NCI-H510A (cell line): Measurements from ENCODE around the gene DMD.

ENCODE experiments used
- DNase-seq: peaks from one replicate; lab custom pipeline; 2025; lab: John Stamatoyannopoulos, UW

Gene DMD

DNA sequence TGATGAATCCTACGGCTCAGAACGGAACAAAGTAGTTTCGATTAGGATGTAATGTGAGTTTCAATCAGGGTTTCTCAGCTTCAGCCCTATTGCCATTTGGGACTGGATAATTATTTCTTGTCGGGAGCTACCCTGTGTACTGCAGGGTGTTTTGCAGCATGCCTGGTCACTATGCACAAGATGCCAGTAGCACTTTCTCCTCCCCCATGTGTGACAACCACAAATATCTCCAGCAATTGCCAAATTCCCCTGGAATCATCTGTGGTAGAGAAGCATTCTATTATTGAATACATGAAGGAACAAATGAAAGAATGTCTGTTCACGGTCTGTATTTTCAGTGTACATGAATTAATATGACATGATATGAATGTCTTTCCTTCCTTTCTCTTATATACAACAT, 1356.6 kb downstream of the DMD start:
- no peak for DNase-seq

DNA sequence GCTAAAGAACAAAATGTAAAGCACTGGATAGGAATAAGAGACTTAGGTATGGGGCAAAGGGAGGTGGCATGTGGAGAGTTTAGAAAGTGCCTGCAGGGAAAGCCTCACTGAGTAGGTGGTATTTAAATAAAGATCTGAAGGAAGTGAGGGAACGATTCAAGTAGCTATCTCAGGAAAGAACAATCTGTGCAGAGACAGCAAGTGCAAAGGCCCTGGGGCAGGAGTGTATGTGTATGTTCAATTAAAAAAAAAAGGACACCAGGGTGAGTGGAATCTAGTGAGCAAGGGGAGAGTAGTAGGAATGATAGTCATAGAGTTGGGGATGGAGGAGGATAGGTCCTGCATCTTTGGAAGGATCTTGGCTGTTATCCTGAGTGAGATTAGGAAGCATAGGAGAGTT, 1359.6 kb downstream of the DMD start:
- no peak for DNase-seq

DNA sequence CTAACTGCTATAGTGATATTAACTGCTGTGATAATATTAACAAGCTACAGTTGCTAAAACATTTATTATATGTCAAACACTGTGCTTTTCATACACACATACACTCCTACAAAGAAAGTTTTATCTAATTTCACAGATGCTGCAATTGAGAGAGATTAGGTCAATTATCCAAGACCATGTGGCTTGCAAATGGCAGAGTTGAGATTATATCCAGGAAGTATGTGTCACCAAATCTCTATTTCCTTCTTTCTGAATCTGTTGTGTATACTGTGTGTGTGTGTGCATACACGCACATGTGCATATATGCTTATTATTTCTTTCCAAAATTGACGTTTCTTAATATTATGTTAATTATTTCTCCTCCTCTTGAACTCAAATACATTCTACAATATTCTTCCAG, 1363.6 kb downstream of the DMD start:
- DNase-seq = no peak

DNA sequence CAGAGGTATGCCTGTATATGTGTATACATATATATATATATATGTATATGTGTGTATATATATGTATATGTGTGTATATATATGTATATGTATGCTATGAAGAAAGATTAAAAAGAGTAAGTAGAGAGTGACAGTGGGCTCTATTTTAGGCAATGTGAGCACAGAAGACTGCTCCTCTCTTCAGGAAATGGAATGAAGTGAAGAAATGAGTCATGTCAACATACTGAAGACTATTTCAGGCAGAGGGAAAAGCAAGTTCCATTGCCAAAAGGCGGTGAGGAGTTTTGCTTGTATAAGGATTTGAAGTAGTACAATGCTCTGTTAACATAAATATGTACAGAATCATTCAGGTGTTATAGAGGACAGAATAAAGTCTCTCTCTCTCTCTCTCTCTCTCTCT, 1366.3 kb downstream of the DMD start:
- DNase-seq = no peak

DNA sequence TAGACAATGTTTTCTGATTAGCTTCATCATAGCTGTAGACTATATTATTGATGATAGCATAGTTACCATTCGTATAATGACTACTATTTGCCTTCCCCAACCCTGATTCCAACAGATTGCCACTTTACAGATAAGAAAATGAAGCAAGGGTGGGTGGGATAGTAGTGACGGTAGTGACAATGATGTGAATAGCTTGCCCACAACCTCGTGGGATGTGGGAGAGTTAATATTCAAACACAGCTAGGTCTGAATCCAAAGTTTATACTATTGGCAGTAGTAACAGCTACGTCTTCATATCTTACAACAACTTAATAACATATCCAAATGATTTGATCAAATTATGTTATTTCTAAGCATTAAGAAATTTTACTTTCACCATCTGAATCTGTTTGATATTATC, 1372.7 kb downstream of the DMD start:
- no peak for DNase-seq

DNA sequence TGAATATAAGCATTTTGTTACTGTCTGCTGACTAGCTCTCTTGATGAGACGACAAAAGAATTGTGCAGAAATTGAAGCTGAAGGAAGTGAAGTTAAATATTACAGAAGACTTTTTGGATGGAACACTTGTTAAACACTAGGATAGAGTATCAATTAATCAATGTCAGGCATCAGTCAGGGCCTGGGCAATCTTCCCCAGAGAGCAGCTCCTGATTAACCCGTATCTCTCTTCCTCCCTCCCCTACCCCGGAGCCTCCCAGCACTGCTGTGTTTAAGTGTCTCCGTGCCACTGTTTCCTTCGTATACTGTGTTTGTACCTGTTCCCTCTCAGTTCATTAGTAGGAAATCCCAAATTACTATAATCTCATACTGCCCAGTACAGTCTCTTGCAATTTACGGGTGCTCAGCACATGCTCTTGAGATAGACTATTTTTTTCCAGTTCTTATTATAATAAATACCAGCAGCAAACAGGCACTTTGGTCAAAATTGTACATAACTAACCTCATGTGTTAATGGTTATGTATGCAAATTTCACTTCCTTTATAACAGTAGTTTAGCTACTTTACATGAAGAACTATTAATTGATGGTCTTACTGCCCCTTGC, 1373.8 kb downstream of the DMD start:
- no peak for DNase-seq

DNA sequence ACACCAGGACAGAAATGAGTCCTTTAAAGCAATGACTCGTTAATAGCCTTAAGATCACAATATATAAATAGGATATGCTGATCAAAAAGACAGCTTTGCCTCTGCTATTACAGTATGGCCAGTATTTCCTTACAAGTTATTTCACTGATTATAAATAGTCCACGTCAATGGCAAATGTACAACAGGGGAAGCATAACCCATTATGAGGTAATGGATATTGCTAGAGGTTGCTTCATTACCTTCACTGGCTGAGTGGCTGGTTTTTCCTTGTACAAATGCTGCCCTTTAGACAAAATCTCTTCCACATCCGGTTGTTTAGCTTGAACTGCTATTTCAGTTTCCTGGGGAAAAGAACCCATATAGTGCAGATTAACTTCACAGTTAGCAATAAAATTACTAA, 1374.9 kb downstream of the DMD start:
- DNase-seq = no peak

DNA sequence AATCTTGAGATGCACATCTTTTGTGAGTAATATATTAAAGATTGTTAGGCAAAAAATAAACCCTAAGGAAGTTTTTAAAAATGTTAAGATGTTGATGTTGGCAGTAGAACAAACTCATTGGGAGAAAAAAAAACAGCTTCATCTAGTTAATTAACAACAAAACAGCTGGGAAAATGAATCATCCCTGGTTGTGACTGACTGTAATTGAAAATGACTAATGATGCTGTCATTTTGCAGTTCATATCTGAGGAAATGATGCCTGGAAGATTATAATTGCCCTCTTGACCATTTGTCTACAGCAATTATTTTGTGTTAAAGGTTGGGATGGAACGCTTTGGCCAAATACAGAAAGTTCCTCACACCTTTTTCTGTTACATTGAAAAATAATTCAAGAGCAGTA, 1379.1 kb downstream of the DMD start:
- DNase-seq = no peak

DNA sequence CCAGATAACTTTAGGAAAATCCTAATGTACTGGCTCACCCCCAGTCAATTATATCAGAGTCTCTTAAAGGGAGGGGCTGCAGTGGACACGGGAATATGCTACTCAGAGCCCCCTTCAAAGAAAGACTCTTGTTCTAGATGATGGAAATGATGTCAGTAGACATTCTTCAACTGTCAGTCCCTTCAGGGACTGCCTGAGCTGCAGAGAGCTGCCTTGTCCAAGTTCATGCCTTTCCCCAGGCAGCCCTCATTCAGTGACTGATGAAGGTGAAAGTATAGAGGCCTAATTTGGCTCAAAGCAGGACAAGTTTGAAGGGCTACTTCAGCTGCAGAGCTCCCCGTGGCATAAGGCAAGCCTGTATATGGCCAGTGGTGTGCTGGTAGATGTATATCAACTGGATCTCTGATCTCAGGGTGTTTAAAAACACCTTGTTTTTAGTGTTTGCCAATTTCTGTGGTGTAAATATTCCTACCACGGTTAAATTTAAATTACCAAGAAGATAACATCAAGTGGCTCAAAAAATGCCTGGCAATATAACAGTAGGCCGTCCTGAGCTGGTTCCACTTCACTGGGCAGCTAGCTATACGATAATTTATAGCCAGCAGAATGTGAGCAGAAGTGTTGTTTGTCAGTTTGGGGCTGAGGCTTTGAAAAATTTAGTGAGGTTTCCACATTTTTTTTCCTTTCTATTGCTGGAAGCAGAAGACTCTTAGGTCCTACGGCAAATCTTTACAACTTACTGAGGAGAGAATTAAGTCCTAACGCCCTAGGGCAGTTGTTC, 1390.7 kb downstream of the DMD start:
- DNase-seq = no peak

DNA sequence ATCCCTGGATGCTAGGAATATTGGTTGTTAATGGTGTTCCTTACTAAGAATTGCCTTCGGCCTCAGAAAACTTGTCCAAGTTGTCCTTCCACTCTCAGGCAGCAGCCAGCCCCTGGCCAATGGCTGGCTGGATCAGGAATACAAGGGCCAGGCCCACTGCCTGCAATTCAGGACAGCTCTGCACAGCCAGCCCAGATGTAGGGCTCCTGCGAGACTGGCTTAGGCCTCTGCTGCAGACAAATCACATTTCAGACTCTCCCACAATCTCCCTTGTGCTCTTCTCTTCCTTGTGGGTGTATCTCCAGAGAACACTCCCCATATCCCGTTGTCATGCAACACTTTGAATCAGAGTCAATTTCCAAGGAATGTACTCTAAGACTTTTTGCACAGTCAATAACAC, 1391.9 kb downstream of the DMD start:
- no peak for DNase-seq

DNA sequence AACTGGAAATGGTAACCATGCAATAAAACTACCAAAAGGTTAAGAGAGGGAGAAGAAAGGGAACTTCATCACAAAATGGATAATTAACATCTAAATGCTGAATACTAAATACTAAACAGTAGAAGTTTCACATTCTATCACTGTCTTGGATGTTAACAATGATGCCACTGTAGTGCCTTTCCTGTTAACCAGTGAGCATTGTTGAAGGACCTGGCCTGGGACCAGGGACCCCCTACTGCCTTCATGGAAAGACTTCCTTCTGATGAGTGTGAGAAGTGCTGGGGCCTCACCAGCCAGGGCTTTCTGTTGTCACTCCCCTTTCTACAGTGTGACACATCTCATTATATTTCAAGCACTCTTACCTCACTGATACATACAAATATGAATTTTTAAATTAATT, 1400.2 kb downstream of the DMD start:
- no peak for DNase-seq

DNA sequence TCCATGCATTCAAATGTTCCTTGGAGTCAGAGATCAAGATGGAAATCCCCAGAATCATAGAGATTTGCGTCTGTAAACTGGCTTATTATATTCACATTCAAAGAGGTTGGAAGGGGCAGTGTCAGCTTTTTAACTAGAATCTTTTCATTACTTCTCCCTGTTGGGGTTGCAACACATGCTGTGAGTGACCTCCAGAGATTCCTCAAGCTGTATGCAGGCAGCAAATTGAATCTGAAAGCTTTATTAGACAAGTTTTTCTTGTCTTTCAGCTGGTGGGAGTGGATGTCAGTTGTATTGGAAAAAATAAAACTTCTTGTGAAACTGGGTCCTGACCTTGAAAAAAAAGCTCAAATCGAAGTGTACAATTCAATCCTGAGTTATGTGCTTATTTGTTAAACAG, 1403.0 kb downstream of the DMD start:
- no peak for DNase-seq

DNA sequence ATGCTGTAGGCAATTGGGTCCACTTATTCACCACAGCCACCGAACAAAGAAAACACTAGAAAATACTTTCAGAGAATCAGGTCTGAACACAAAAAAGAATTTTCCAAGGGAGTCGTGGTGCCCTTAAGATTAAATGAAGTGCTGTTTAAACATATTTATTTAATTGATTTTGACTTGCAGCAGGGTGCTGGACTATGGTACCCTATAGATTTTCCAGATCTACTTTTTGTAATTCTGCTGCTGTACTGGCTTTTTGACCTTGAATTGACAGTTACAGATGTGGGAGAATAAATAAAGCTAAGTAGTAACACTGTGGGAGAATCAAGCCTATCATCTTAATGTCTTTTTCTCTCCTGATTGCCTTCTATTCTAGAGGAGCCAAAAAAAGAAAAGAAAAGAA, 1404.2 kb downstream of the DMD start:
- no peak for DNase-seq

DNA sequence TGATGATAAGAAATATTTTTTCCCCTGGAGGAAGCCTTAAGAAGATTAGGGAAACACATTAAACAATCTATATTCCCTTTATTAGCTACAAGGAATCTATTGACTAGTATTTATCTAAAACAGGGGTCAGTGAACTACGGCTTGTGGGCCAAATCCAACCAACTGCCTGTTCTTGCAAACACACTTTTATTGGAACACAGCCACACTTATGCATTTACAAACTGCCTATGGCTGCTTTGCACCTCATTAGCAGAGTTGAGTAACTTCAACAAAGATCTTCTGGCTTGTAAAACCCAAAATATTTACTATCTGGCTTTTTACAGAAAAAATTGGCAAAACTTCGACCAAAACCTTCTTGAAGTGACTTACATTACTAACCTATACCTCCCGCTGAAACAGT, 1405.6 kb downstream of the DMD start:
- DNase-seq = no peak

DNA sequence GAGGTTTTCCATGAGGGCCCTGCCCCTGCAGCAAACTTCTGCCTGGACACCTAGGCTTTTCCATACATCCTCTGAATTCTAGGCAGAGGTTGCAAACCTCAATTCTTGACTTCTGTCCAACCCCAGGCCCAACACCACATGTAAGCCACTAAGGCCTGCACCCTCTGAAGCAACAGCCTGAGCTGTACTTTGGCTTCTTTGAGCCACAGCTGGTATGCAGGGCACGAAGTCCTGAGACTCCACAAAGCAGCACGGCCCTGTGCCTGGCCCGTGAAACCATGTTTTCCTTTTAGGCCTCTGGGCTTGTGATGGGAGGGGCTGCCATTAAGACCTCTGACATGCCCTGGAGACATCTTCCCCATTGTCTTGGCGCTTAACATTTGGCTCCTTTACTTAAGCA, 1411.1 kb downstream of the DMD start:
- no peak for DNase-seq

DNA sequence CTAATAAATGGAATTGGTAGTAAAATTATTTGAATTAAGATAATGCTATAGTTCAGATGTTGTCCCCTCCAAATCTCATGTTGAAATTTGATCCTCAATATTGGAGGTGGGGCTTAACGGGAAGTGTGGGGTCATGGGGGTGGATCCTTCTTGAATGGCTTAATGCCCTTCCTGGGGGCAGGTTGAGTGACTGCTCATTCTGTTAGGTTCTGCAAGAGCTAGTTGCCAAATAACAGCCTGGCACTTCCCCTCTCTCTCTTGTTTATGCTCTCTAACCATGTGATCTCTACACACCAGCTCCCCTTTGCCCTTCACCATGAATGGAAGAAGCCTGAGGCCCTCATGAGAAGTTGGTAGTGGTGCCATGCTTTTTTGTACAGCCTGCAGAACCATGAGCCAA, 1414.7 kb downstream of the DMD start:
- DNase-seq = no peak

DNA sequence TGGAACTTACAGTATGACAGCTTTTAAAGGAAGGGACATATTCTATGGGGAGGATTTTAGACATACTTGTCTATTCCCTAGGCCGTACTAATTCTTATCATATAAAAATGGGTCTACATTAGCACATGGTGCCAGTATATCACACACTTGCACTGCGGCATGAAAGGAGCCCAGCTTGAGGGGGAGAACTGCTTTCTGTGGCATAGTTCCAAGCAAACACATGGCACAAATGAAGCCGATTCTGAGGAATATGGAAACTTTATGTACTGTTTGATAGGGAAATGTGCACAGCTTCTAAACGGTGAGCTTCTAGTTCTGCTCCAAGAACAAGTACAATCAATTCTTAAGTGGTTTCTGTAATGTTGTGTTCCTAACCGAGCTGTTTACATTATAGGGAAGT, 1463.9 kb downstream of the DMD start:
- no peak for DNase-seq

DNA sequence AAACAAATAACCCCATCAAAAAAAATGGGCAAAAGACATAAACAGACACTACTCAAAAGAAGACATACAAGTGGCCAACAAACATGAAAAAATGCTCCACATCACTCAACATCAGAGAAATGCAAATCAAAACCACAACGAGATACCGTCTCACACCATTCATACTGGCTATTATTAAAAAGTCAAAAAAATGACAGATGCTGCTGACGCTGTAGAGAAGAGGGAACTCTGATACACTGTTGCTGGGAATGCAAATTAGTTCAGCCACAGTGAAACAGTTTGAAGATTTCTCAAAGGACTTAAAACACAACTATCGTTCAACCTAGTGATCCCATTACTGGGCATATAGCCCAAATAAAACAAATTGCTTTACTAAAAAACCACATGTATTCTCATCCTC, 1468.3 kb downstream of the DMD start:
- DNase-seq = no peak

DNA sequence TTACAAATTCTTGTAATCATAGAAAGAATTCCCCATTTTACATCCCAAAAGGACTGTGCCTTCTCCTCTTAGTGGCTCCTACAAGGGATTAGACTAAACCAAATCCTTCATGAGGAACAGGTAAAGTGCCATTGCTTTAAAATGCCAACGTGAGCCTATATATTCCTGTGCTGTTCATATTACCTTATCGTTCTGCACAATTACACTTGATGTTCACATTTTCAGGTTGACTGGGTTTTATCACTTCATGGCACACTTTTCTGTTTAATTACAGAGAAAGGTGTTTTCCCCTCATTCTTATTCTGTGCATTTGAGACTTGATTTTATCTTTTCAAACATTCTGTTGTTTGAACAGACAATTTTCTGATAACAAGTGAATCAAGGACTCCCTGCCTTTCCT, 1493.9 kb downstream of the DMD start:
- no peak for DNase-seq

DNA sequence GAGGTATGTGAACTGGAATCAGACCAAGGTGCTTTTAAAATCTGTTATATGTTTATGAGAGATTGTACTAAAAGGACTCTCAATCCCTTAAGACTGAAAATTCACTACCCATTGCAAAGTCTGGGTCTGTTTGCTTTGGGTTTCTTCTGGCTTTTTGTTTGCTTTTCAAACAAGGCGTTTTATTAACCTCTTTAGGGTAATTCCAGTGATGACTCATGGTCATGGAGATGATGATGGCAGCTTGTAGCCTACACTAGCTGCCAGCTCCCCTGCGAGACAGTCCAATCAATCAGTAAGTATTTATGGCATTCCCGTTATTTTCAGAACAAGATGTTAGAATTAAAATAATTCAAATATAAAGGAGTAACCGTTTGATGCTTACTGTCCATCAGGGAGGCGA, 1495.7 kb downstream of the DMD start:
- no peak for DNase-seq

DNA sequence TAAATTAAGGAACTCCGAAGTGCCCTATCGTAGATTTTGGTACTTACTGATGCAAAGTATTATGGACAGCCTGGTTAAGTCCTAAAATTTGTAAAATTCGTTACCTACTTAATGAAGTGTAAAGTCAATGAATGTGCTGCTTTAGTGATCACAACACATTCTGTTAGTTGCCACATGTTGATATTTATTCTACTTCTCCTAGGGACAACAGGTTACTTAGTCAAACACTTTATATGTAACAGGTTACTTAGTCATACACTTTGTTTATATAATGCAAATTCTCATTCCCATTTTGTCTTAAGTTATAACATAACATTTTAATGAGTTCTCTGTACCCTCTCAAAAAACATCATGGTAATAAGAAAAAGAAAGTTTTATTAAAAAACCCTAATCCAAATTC, 1496.6 kb downstream of the DMD start:
- no peak for DNase-seq

DNA sequence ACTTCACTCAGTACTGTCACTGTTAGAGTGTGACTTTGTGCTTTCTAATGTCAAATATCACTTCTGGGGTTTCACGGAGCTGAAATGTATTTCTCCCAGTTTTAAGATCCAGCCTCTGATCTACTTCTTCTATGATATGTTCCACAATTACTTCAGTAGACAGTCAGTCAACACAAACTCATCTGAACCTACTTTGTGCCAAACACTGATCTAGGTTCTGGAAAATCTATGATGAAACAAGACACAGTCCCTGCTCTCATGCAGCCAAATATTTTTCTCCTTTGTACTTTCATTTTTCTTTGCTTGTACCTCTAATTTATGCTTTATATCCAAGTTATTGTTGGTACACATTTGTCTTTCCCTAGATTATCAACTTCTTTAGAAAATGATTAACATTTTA, 1498.2 kb downstream of the DMD start:
- DNase-seq = no peak

DNA sequence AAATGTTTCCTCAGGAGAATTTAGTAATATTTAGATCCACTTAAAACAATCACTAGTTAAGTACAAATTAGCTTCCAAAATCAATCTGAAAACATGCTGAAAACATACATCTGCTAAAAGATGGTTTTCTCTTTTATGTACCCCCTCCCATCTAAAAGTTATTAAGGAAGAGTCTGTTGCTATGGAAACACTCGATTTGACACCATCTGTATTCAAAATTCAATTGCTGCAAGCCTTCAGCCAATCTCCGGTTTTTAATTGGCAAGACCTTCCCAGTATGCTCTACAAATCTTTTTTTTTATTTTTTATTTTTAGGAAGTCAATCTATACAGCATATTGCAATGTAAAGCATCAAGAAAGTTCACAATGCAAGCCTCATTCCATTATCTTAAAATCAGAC, 1500.2 kb downstream of the DMD start:
- DNase-seq = no peak

DNA sequence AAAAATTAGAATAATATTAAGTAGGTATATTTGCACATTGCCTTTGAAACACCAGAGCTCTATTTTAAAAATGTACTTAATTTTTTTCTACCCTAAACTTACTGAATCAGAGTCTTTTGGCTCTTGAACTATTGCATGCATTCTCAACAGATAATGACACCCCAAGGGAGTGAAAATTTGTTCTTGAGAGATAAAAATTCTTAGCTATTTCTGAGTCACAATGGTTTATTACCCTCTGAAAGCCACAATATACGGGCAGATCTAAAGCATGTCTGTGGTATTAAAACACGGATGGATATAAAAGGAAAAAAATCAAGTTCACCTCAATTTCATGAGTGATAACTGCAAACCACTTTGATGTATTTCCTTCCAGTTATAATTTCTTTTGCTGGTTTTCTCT, 1503.2 kb downstream of the DMD start:
- no peak for DNase-seq
